ENCODE results near the gene PKN2.
"Not testable (repeated sequence)": the region's sequence is repeated elsewhere in the genome, so short reads cannot be mapped to it uniquely, and the experiment has no call there.

The PKN2 gene

GRCh38 chr1:88801575-88802208 lies 117.6 kb downstream of the PKN2 start:
- H3K9me3 ChIP-seq (ENCODE audit: low read depth, low read length) = peaks cover 6% of the 10 kb centered on the region; the same call in 1 of the 2 replicates
- H3K36me3 ChIP-seq (ENCODE audit: insufficient read depth, low read length) = peaks cover 48% of the 10 kb centered on the region
- H3K4me3 ChIP-seq = no peak overlapping the region
- no peak for TF ChIP-seq EZH2 (IDR thresholded peaks at IDR 0.05)
- TF ChIP-seq POLR2AphosphoS5 (IDR thresholded peaks at IDR 0.05; ENCODE audit: borderline replicate concordance, low read depth, low read length) = no peak
- TF ChIP-seq FOXP2 (optimal IDR thresholded peaks at IDR 0.05; ENCODE audit: control extremely low read depth, extremely low read length, insufficient read depth) = no peak
- H3K27ac ChIP-seq = no peak overlapping the region
- no peak for DNase-seq (ENCODE audit: low read depth, low spot score)
- no peak overlapping the region for H3K9ac ChIP-seq (ENCODE audit: insufficient read length)

DNA sequence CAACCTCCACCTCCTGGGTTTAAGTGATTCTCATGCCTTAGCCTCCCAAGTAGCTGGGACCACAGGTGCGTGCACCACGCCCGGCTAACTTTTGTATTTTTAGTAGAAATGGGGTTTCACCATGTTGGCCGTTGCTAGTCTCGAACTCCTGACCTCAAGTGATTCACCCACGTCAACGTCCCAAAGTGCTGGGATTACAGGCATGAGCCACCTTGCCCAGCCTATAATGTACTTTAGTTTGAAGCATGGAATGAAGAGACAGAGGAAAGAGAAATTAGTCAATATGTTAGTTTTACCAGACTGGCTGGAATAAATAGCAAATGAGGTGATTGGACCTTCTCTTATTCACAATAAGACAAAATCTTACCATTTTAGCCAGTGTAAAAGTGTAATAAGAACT lies 118.3 kb downstream of the PKN2 start:
- Histone ChIP-seq H3K4me3 (no peak overlapping the region), H3K9me3 (ENCODE audit: low read depth, low read length) (peaks cover 6% of the 10 kb centered on the region; the same call in 1 of the 2 replicates), H3K36me3 (ENCODE audit: insufficient read depth, low read length) (peaks cover 53% of the 10 kb centered on the region), H3K27ac (no peak overlapping the region), H3K9ac (ENCODE audit: insufficient read length) (no peak overlapping the region)
- DNase-seq (ENCODE audit: low read depth, low spot score) = no peak
- no peak for TF ChIP-seq POLR2AphosphoS5 (IDR thresholded peaks at IDR 0.05; ENCODE audit: borderline replicate concordance, low read depth, low read length)
- no peak for TF ChIP-seq EZH2 (IDR thresholded peaks at IDR 0.05)
- no peak for TF ChIP-seq FOXP2 (optimal IDR thresholded peaks at IDR 0.05; ENCODE audit: control extremely low read depth, extremely low read length, insufficient read depth)

DNA sequence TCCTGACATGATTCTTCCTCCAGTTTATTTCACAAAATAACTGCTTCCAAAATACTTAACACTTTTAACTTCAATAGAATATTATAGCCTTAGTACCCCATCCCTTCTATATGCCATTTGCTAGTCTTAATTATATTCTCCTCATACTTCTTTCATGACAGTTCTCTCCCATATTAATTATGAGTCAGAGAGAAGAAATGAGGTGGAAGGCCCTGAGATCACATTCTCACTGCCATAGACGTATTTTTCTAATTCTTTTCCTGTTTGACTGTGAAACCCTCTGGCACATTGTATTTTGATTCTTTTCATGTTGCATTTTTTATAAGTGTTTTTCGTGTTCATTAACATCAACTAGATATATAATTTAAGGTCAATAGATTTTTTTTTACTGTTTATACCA lies 118.9 kb downstream of the PKN2 start:
- Histone ChIP-seq H3K4me3 (no peak overlapping the region), H3K9ac (ENCODE audit: insufficient read length) (no peak overlapping the region), H3K9me3 (ENCODE audit: low read depth, low read length) (peaks cover 6% of the 10 kb centered on the region; the same call in 1 of the 2 replicates), H3K27ac (no peak overlapping the region), H3K36me3 (ENCODE audit: insufficient read depth, low read length) (peaks cover 54% of the 10 kb centered on the region)
- DNase-seq (ENCODE audit: low read depth, low spot score) = no peak
- no peak for TF ChIP-seq FOXP2 (optimal IDR thresholded peaks at IDR 0.05; ENCODE audit: control extremely low read depth, extremely low read length, insufficient read depth)
- TF ChIP-seq POLR2AphosphoS5 (IDR thresholded peaks at IDR 0.05; ENCODE audit: borderline replicate concordance, low read depth, low read length) = no peak
- no peak for TF ChIP-seq EZH2 (IDR thresholded peaks at IDR 0.05)

- no peak for DNase-seq (ENCODE audit: low read depth, low spot score)
- no peak for TF ChIP-seq FOXP2 (optimal IDR thresholded peaks at IDR 0.05; ENCODE audit: control extremely low read depth, extremely low read length, insufficient read depth)
- TF ChIP-seq EZH2 (IDR thresholded peaks at IDR 0.05) = no peak
- TF ChIP-seq POLR2AphosphoS5 (IDR thresholded peaks at IDR 0.05; ENCODE audit: borderline replicate concordance, low read depth, low read length) = no peak
- peaks cover 53% of the 10 kb centered on the region for H3K36me3 ChIP-seq (ENCODE audit: insufficient read depth, low read length)
- no peak overlapping the region for H3K4me3 ChIP-seq
- no peak overlapping the region for H3K27ac ChIP-seq
- no peak overlapping the region for H3K9ac ChIP-seq (ENCODE audit: insufficient read length)
- H3K9me3 ChIP-seq (ENCODE audit: low read depth, low read length) = peaks cover 6% of the 10 kb centered on the region; the same call in 1 of the 2 replicates
Measured at GRCh38 chr1:88803444-88803843, 119.4 kb downstream of the PKN2 start.

DNA sequence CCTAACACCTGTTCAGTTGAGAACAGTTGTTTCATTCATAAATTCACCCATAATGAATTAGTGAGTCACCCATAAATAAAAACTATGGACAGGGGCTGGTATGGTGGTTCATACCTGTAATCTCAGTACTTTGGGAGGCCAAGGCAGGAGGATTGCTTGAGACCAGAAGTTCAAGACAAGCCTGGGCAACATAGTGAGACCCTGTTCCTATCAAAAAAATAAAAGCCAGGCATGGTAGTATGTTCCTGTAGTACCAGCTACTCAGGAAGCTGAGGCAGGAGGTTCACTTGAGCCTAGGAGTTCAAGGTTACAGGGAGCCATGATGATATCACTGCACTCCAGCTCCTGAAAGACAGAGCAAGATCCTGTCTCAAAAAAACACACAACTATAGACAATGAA lies 128.3 kb downstream of the PKN2 start:
- H3K4me3 ChIP-seq = no peak overlapping the region
- H3K9me3 ChIP-seq (ENCODE audit: low read depth, low read length) = no peaks in the 10 kb centered on the region
- no peak overlapping the region for H3K9ac ChIP-seq (ENCODE audit: insufficient read length)
- peaks cover 13% of the 10 kb centered on the region for H3K36me3 ChIP-seq (ENCODE audit: insufficient read depth, low read length)
- no peak for DNase-seq (ENCODE audit: low read depth, low spot score)
- H3K27ac ChIP-seq = no peak overlapping the region
- TF ChIP-seq POLR2AphosphoS5 (IDR thresholded peaks at IDR 0.05; ENCODE audit: borderline replicate concordance, low read depth, low read length) (no peak), EZH2 (IDR thresholded peaks at IDR 0.05) (no peak)

DNA sequence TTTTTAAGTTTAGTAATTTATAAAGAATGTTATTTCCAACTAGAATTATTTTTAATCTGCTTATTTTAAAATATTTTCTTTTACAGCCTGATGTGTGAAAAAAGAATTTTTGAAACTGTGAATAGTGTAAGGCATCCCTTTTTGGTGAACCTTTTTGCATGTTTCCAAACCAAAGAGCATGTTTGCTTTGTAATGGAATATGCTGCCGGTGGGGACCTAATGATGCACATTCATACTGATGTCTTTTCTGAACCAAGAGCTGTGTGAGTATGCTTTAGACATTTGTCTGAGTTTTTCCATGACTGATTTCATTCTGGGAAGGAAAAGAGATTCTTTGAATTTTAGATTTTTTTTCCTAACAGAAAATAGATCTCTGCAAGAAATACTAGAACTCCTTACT lies 129.4 kb downstream of the PKN2 start:
- H3K9me3 ChIP-seq (ENCODE audit: low read depth, low read length) = no peaks in the 10 kb centered on the region
- peaks cover 12% of the 10 kb centered on the region for H3K36me3 ChIP-seq (ENCODE audit: insufficient read depth, low read length)
- no peak overlapping the region for H3K9ac ChIP-seq (ENCODE audit: insufficient read length)
- TF ChIP-seq EZH2 (IDR thresholded peaks at IDR 0.05) (no peak), FOXP2 (optimal IDR thresholded peaks at IDR 0.05; ENCODE audit: control extremely low read depth, extremely low read length, insufficient read depth) (no peak), POLR2AphosphoS5 (IDR thresholded peaks at IDR 0.05; ENCODE audit: borderline replicate concordance, low read depth, low read length) (no peak)
- no peak overlapping the region for H3K4me3 ChIP-seq
- H3K27ac ChIP-seq = no peak overlapping the region
- no peak for DNase-seq (ENCODE audit: low read depth, low spot score)

- H3K4me3 ChIP-seq; H3K36me3 ChIP-seq (ENCODE audit: insufficient read depth, low read length); H3K27ac ChIP-seq; H3K9me3 ChIP-seq (ENCODE audit: low read depth, low read length); DNase-seq (ENCODE audit: low read depth, low spot score); H3K9ac ChIP-seq (ENCODE audit: insufficient read length): not testable (repeated sequence)
Measured at GRCh38 chr1:88819642-88820041, 135.6 kb downstream of the PKN2 start.

DNA sequence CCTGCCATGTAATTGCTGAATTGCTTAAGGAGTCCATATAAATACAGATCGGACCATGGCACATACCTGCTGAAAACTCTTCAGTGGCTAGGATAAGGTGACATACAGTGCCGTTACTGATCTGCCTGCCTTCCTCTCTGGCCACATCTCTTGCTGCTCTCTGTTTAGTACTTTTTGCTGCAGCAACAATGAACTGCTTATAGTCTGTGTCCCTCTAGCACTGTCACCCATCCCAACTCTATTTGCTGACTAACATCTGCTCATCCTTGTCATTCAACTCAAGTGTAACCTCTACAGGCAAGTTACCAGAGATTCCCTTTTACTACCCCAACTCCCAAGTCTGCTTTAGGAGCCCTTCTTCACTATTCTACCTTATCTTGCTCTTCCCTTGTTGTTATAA lies 141.6 kb downstream of the PKN2 start:
- H3K36me3 ChIP-seq (ENCODE audit: insufficient read depth, low read length) = peaks cover 13% of the 10 kb centered on the region
- no peak for TF ChIP-seq EZH2 (IDR thresholded peaks at IDR 0.05)
- TF ChIP-seq FOXP2 (optimal IDR thresholded peaks at IDR 0.05; ENCODE audit: control extremely low read depth, extremely low read length, insufficient read depth) = no peak
- TF ChIP-seq POLR2AphosphoS5 (IDR thresholded peaks at IDR 0.05; ENCODE audit: borderline replicate concordance, low read depth, low read length) = no peak
- DNase-seq (ENCODE audit: low read depth, low spot score) = no peak

GRCh38 chr1:88847643-88848042 lies 163.6 kb downstream of the PKN2 start:
- no peak for TF ChIP-seq POLR2AphosphoS5 (IDR thresholded peaks at IDR 0.05; ENCODE audit: borderline replicate concordance, low read depth, low read length)
- TF ChIP-seq EZH2 (IDR thresholded peaks at IDR 0.05) = no peak
- TF ChIP-seq FOXP2 (optimal IDR thresholded peaks at IDR 0.05; ENCODE audit: control extremely low read depth, extremely low read length, insufficient read depth) = no peak
- Histone ChIP-seq H3K9ac (ENCODE audit: insufficient read length) (no peak overlapping the region), H3K36me3 (ENCODE audit: insufficient read depth, low read length) (no peaks in the 10 kb centered on the region; the same call in 1 of the 2 replicates), H3K4me3 (no peak overlapping the region), H3K27ac (no peak overlapping the region), H3K9me3 (ENCODE audit: low read depth, low read length) (no peaks in the 10 kb centered on the region)
- no peak for DNase-seq (ENCODE audit: low read depth, low spot score)

More for the DNA sequence above, 141.6 kb downstream of the PKN2 start:
- Histone ChIP-seq H3K9ac (ENCODE audit: insufficient read length) (no peak overlapping the region), H3K9me3 (ENCODE audit: low read depth, low read length) (no peaks in the 10 kb centered on the region), H3K4me3 (no peak overlapping the region), H3K27ac (no peak overlapping the region)

Data from SK-N-MC (cell line).